NCI-H748 treated with DMSO at 0.1 percent for 48 hours (cell line): ENCODE measurements around the gene GPR162.

Experiments
- DNase-seq: peaks from one replicate; lab custom pipeline; 2025; lab: John Stamatoyannopoulos, UW

Gene GPR162

GRCh38 chr12:6823182-6824084 is 1.8 kb downstream of the GPR162 start:
- no peak for DNase-seq

- DNase-seq, result no peak
Measured at GRCh38 chr12:6824085-6824775, 2.6 kb downstream of the GPR162 start.

- DNase-seq, result no peak
Measured at GRCh38 chr12:6824901-6825381, 3.3 kb downstream of the GPR162 start.

GRCh38 chr12:6825398-6826124 is 3.9 kb downstream of the GPR162 start:
- peak; percentile 76 for DNase-seq

GRCh38 chr12:6826125-6826733 is 4.6 kb downstream of the GPR162 start:
- DNase-seq, result no peak

- no peak for DNase-seq
Measured at GRCh38 chr12:6826734-6827436, 5.3 kb downstream of the GPR162 start.

- DNase-seq, result peak; percentile 54
Measured at GRCh38 chr12:6827437-6827911, 5.9 kb downstream of the GPR162 start.

GRCh38 chr12:6827982-6828780 is 6.6 kb downstream of the GPR162 start, which contains the start of gene P3H3:
TSS of gene P3H3 (plus strand) at chr12:6828407. CDS start at chr12:6828441, 34 bp downstream.
- DNase-seq, result peak; percentile 21

GRCh38 chr12:6828781-6829535 is 7.3 kb downstream of the GPR162 start:
- DNase-seq, result no peak

- DNase-seq, result no peak
Measured at GRCh38 chr12:6829536-6830220, 8.1 kb downstream of the GPR162 start.

- DNase-seq, result no peak
Measured at GRCh38 chr12:6830286-6830890, 8.8 kb downstream of the GPR162 start.

- DNase-seq, result no peak
Measured at GRCh38 chr12:6830999-6831398, 9.4 kb downstream of the GPR162 start.

GRCh38 chr12:6831450-6831995 is 9.9 kb downstream of the GPR162 start:
- no peak for DNase-seq

GRCh38 chr12:6832125-6832524 is 10.5 kb downstream of the GPR162 start:
- no peak for DNase-seq

- DNase-seq, result no peak
Measured at GRCh38 chr12:6833189-6833890, 11.7 kb downstream of the GPR162 start.

- DNase-seq, result no peak
Measured at GRCh38 chr12:6834254-6834653, 12.6 kb downstream of the GPR162 start.

- no peak for DNase-seq
Measured at GRCh38 chr12:6834873-6835272, 13.3 kb downstream of the GPR162 start.
